Mesendoderm (in vitro differentiated cells): ENCODE measurements around the gene GOLGA6L10.
"Not testable (repeated sequence)": the region's sequence is repeated elsewhere in the genome, so short reads cannot be mapped to it uniquely, and the experiment has no call there.

Experiments used
- DNase-seq: peaks from one replicate; pipeline ENCODE4 v3.0.0; 2013
- H2AK5ac ChIP-seq: 2 replicates; pipeline ENCODE4 v1.6.1; 2013; ENCODE audit warnings: low read length, inconsistent platforms
- H2BK120ac ChIP-seq: 2 replicates; pipeline ENCODE4 v1.6.1; 2013; ENCODE audit warnings: low read depth, mild to moderate bottlenecking, low read length, moderate library complexity, mixed read lengths
- H2BK15ac ChIP-seq: replicated peaks from 2 replicates; pipeline ENCODE4 v1.6.1; 2013; ENCODE audit warnings: low read depth, mild to moderate bottlenecking, moderate library complexity
- H2BK5ac ChIP-seq: 2 replicates; pipeline ENCODE4 v1.6.1; 2013; ENCODE audit warnings: low read length, inconsistent platforms
- H3K18ac ChIP-seq: 2 replicates; pipeline ENCODE4 v1.6.1; 2013; ENCODE audit warnings: mild to moderate bottlenecking, low read length, mixed read lengths
- H3K23ac ChIP-seq: one replicate; pipeline ENCODE4 v1.6.1; 2013; ENCODE audit warnings: low read length
- H3K27ac ChIP-seq: 2 replicates; pipeline ENCODE4 v1.5.1; 2013; ENCODE audit warnings: low read depth, mild to moderate bottlenecking, inconsistent platforms, low read length, moderate library complexity
- H3K27me3 ChIP-seq: 2 replicates; pipeline ENCODE4 v1.6.1; 2013; ENCODE audit warnings: low read length, control low read depth, mild to moderate bottlenecking, inconsistent platforms; ENCODE audit not compliant: insufficient read depth, poor library complexity
- H3K36me3 ChIP-seq: 2 replicates; pipeline ENCODE4 v1.6.1; 2013; ENCODE audit warnings: low read length, inconsistent platforms; ENCODE audit not compliant: control insufficient read depth, insufficient read depth
- H3K4ac ChIP-seq: one replicate; pipeline ENCODE4 v1.6.1; 2013; ENCODE audit warnings: low read depth, mild to moderate bottlenecking, low read length, moderate library complexity
- H3K4me1 ChIP-seq: 2 replicates; pipeline ENCODE4 v1.6.1; 2013; ENCODE audit warnings: low read depth, low read length, inconsistent platforms; ENCODE audit not compliant: control insufficient read depth
- H3K4me2 ChIP-seq: 2 replicates; pipeline ENCODE4 v1.6.1; 2013; ENCODE audit warnings: low read length
- H3K4me3 ChIP-seq: 2 replicates; pipeline ENCODE4 v1.5.1; 2013; ENCODE audit warnings: mild to moderate bottlenecking, low read length
- H3K56ac ChIP-seq: one replicate; pipeline ENCODE4 v1.6.1; 2013; ENCODE audit warnings: low read length
- H3K79me1 ChIP-seq: 2 replicates; pipeline ENCODE4 v1.6.1; 2013; ENCODE audit warnings: low read length, inconsistent platforms
- H3K79me2 ChIP-seq: 2 replicates; pipeline ENCODE4 v1.6.1; 2013; ENCODE audit warnings: mild to moderate bottlenecking, low read length; ENCODE audit not compliant: control insufficient read depth, insufficient read depth
- H3K9ac ChIP-seq: 2 replicates; pipeline ENCODE4 v1.6.1; 2013; ENCODE audit warnings: low read length, inconsistent platforms
- H4K5ac ChIP-seq: one replicate; pipeline ENCODE4 v1.6.1; 2013; ENCODE audit warnings: low read length
- H4K8ac ChIP-seq: one replicate; pipeline ENCODE4 v1.6.1; 2013; ENCODE audit warnings: low read depth, mild to moderate bottlenecking, control low read depth, low read length, moderate library complexity
- WGBS: extraction: QIAGEN DNeasy Blood & Tissue Kit; methylation state at CpG from one replicate; pipeline ENCODE4 v1.1.7; 2013; ENCODE audit warnings: low lambda C conversion rate, missing lambda C conversion rate; ENCODE audit not compliant: insufficient coverage; ENCODE audit errors: extremely low coverage; 5-methylcytosine and 5-hydroxymethylcytosine counted together

The GOLGA6L10 gene

GRCh38 chr15:82355055-82355454 lies 5.8 kb upstream of the GOLGA6L10 start:
- not testable (repeated sequence) for H3K79me2 ChIP-seq, H2AK5ac ChIP-seq, H3K23ac ChIP-seq, H3K4me3 ChIP-seq, H3K9ac ChIP-seq, H3K4me2 ChIP-seq, H3K27me3 ChIP-seq, H2BK120ac ChIP-seq, H3K27ac ChIP-seq, DNase-seq, H3K18ac ChIP-seq, H3K79me1 ChIP-seq, H3K36me3 ChIP-seq, H2BK15ac ChIP-seq, H3K4me1 ChIP-seq, H4K5ac ChIP-seq, H2BK5ac ChIP-seq, H3K4ac ChIP-seq, H3K56ac ChIP-seq, H4K8ac ChIP-seq
- no CpG with 5 or more reads among the region's 48 CpGs for WGBS

- H3K27ac ChIP-seq, result not testable (repeated sequence)
Observed at GRCh38 chr15:82354546-82354945, 5.3 kb upstream of the GOLGA6L10 start.

GRCh38 chr15:82347645-82348044 lies 1.6 kb downstream of the GOLGA6L10 start:
- not testable (repeated sequence) for H2AK5ac ChIP-seq, H3K27ac ChIP-seq, H3K4me3 ChIP-seq, H3K56ac ChIP-seq, H2BK15ac ChIP-seq, H2BK120ac ChIP-seq, H3K4me2 ChIP-seq, H4K5ac ChIP-seq, H3K9ac ChIP-seq, DNase-seq, H3K18ac ChIP-seq, H3K4me1 ChIP-seq, H3K23ac ChIP-seq, H3K36me3 ChIP-seq, H4K8ac ChIP-seq, H3K4ac ChIP-seq, H2BK5ac ChIP-seq, H3K79me2 ChIP-seq, H3K27me3 ChIP-seq, H3K79me1 ChIP-seq
- WGBS, result no CpG with 5 or more reads among the region's 5 CpGs

More at GRCh38 chr15:82354546-82354945, 5.3 kb upstream of the GOLGA6L10 start:
- H3K4ac ChIP-seq, H3K4me2 ChIP-seq, H3K18ac ChIP-seq, H3K4me1 ChIP-seq, H3K27me3 ChIP-seq, H4K5ac ChIP-seq, H3K79me1 ChIP-seq, DNase-seq, H3K79me2 ChIP-seq, H2BK120ac ChIP-seq, H2AK5ac ChIP-seq, H3K56ac ChIP-seq, H3K9ac ChIP-seq, H3K23ac ChIP-seq, H4K8ac ChIP-seq, H3K4me3 ChIP-seq, H2BK15ac ChIP-seq, H2BK5ac ChIP-seq, H3K36me3 ChIP-seq: not testable (repeated sequence)
- no CpG with 5 or more reads among the region's 12 CpGs for WGBS

- not testable (repeated sequence) for H3K27me3 ChIP-seq, H2BK5ac ChIP-seq, H3K4me3 ChIP-seq, H3K9ac ChIP-seq, DNase-seq, H2BK15ac ChIP-seq, H3K79me1 ChIP-seq, H4K8ac ChIP-seq, H3K27ac ChIP-seq, H3K18ac ChIP-seq, H3K4ac ChIP-seq, H2BK120ac ChIP-seq, H3K4me1 ChIP-seq, H3K36me3 ChIP-seq, H4K5ac ChIP-seq, H2AK5ac ChIP-seq, H3K4me2 ChIP-seq, H3K79me2 ChIP-seq, H3K23ac ChIP-seq, H3K56ac ChIP-seq
- no CpG with 5 or more reads among the region's 2 CpGs for WGBS
Observed at GRCh38 chr15:82345176-82345575, 4.1 kb downstream of the GOLGA6L10 start.

- not testable (repeated sequence) for H3K4me1 ChIP-seq, H3K27me3 ChIP-seq
- no CpG with 5 or more reads among the region's 12 CpGs for WGBS
Observed at GRCh38 chr15:82344421-82344820, 4.9 kb downstream of the GOLGA6L10 start.

GRCh38 chr15:82343851-82344250 lies 5.4 kb downstream of the GOLGA6L10 start:
- H3K56ac ChIP-seq, H3K27ac ChIP-seq, H3K4me3 ChIP-seq, H4K5ac ChIP-seq, H3K4ac ChIP-seq, H2AK5ac ChIP-seq, DNase-seq, H4K8ac ChIP-seq, H3K27me3 ChIP-seq, H3K4me2 ChIP-seq, H3K4me1 ChIP-seq, H2BK120ac ChIP-seq, H3K9ac ChIP-seq, H3K79me1 ChIP-seq, H3K18ac ChIP-seq, H3K36me3 ChIP-seq, H2BK5ac ChIP-seq, H3K23ac ChIP-seq, H2BK15ac ChIP-seq, H3K79me2 ChIP-seq: not testable (repeated sequence)
- no CpG with 5 or more reads among the region's 5 CpGs for WGBS

More at GRCh38 chr15:82344421-82344820, 4.9 kb downstream of the GOLGA6L10 start:
- DNase-seq, H3K56ac ChIP-seq, H3K79me1 ChIP-seq, H3K4ac ChIP-seq, H2BK5ac ChIP-seq, H2BK15ac ChIP-seq, H4K5ac ChIP-seq, H3K23ac ChIP-seq, H2BK120ac ChIP-seq, H3K79me2 ChIP-seq, H4K8ac ChIP-seq, H3K18ac ChIP-seq, H2AK5ac ChIP-seq, H3K9ac ChIP-seq, H3K4me3 ChIP-seq, H3K36me3 ChIP-seq, H3K4me2 ChIP-seq, H3K27ac ChIP-seq: not testable (repeated sequence)
